Measurements from ENCODE around the gene RAB29. TPM values are rescaled to one million over a fixed set of nuclear protein-coding genes. Genes with fewer than 3 reads are reported as not detected.

RAB29 gene
- total and polyA plus RNA-seq, 2 donors, result 11.3 to 18.8 TPM

- no peak overlapping the region for H3K4me3 ChIP-seq (ENCODE audit: low read length in 2 of 2)
- 97% methylated on average over 10 of the region's 10 CpGs for WGBS
Observed at GRCh38 chr1:205787287-205787916, 12.1 kb upstream of the RAB29 start.

GRCh38 chr1:205786601-205787000, 11.3 kb upstream of the RAB29 start:
- H3K9me3 ChIP-seq (ENCODE audit: control insufficient read depth in 2 of 2, insufficient read depth in 1 of 2, low read length in 1 of 2), result no peaks in the 10 kb centered on the region
- no peaks in the 10 kb centered on the region for H3K27me3 ChIP-seq (ENCODE audit: control insufficient read depth in 2 of 2, insufficient read depth in 1 of 2, low read length in 1 of 2)
- H3K4me1 ChIP-seq (ENCODE audit: control insufficient read depth in 2 of 2, insufficient read depth in 2 of 2, low read length in 2 of 2), result no peaks in the 10 kb centered on the region
- WGBS, result 73% methylated on average over 4 of the region's 4 CpGs
- no peak overlapping the region for H3K27ac ChIP-seq (ENCODE audit: low read depth in 1 of 2, low read length in 1 of 2)
- H3K4me3 ChIP-seq (ENCODE audit: low read length in 2 of 2), result no peak overlapping the region
- peaks cover 0 to 3% of the 10 kb centered on the region in 2 donors for H3K36me3 ChIP-seq (ENCODE audit: control insufficient read depth in 2 of 2, insufficient read depth in 2 of 2, low read length in 1 of 2)
- DNase-seq (ENCODE audit: low read depth in 6 of 9, low spot score in 9 of 9), result no peak

More at GRCh38 chr1:205787287-205787916, 12.1 kb upstream of the RAB29 start:
- H3K27ac ChIP-seq (ENCODE audit: low read depth in 1 of 2, low read length in 1 of 2), result no peak overlapping the region
- DNase-seq (ENCODE audit: low read depth in 6 of 9, low spot score in 9 of 9), result no peak
- no peaks in the 10 kb centered on the region for H3K4me1 ChIP-seq (ENCODE audit: control insufficient read depth in 2 of 2, insufficient read depth in 2 of 2, low read length in 2 of 2)
- no peaks in the 10 kb centered on the region for H3K27me3 ChIP-seq (ENCODE audit: control insufficient read depth in 2 of 2, insufficient read depth in 1 of 2, low read length in 1 of 2)
- peaks cover 0 to 3% of the 10 kb centered on the region in 2 donors for H3K36me3 ChIP-seq (ENCODE audit: control insufficient read depth in 2 of 2, insufficient read depth in 2 of 2, low read length in 1 of 2)
- H3K9me3 ChIP-seq (ENCODE audit: control insufficient read depth in 2 of 2, insufficient read depth in 1 of 2, low read length in 1 of 2), result no peaks in the 10 kb centered on the region

- Histone ChIP-seq H3K4me3 (ENCODE audit: low read length in 2 of 2) (no peak overlapping the region), H3K27ac (ENCODE audit: low read depth in 1 of 2, low read length in 1 of 2) (no peak overlapping the region), H3K4me1 (ENCODE audit: control insufficient read depth in 2 of 2, insufficient read depth in 2 of 2, low read length in 2 of 2) (no peaks in the 10 kb centered on the region), H3K9me3 (ENCODE audit: control insufficient read depth in 2 of 2, insufficient read depth in 1 of 2, low read length in 1 of 2) (no peaks in the 10 kb centered on the region), H3K27me3 (ENCODE audit: control insufficient read depth in 2 of 2, insufficient read depth in 1 of 2, low read length in 1 of 2) (no peaks in the 10 kb centered on the region), H3K36me3 (ENCODE audit: control insufficient read depth in 2 of 2, insufficient read depth in 2 of 2, low read length in 1 of 2) (peaks cover 0 to 3% of the 10 kb centered on the region in 2 donors)
- no peak for DNase-seq (ENCODE audit: low read depth in 6 of 9, low spot score in 9 of 9)
- WGBS, result 97% methylated on average over 9 of the region's 9 CpGs
Observed at GRCh38 chr1:205785446-205785845, 10.2 kb upstream of the RAB29 start.

GRCh38 chr1:205783904-205784303, 8.6 kb upstream of the RAB29 start:
- no peaks in the 10 kb centered on the region for H3K9me3 ChIP-seq (ENCODE audit: control insufficient read depth in 2 of 2, insufficient read depth in 1 of 2, low read length in 1 of 2)
- no peaks in the 10 kb centered on the region for H3K27me3 ChIP-seq (ENCODE audit: control insufficient read depth in 2 of 2, insufficient read depth in 1 of 2, low read length in 1 of 2)
- H3K36me3 ChIP-seq (ENCODE audit: control insufficient read depth in 2 of 2, insufficient read depth in 2 of 2, low read length in 1 of 2), result no peaks in the 10 kb centered on the region
- H3K4me3 ChIP-seq (ENCODE audit: low read length in 2 of 2), result no peak overlapping the region
- DNase-seq (ENCODE audit: low read depth in 6 of 9, low spot score in 9 of 9), result no peak
- 95% methylated on average over 4 of the region's 4 CpGs for WGBS
- H3K4me1 ChIP-seq (ENCODE audit: control insufficient read depth in 2 of 2, insufficient read depth in 2 of 2, low read length in 2 of 2), result no peaks in the 10 kb centered on the region
- no peak overlapping the region for H3K27ac ChIP-seq (ENCODE audit: low read depth in 1 of 2, low read length in 1 of 2)

- Histone ChIP-seq H3K4me1 (ENCODE audit: control insufficient read depth in 2 of 2, insufficient read depth in 2 of 2, low read length in 2 of 2) (no peaks in the 10 kb centered on the region), H3K27me3 (ENCODE audit: control insufficient read depth in 2 of 2, insufficient read depth in 1 of 2, low read length in 1 of 2) (no peaks in the 10 kb centered on the region), H3K36me3 (ENCODE audit: control insufficient read depth in 2 of 2, insufficient read depth in 2 of 2, low read length in 1 of 2) (no peaks in the 10 kb centered on the region), H3K27ac (ENCODE audit: low read depth in 1 of 2, low read length in 1 of 2) (no peak overlapping the region), H3K9me3 (ENCODE audit: control insufficient read depth in 2 of 2, insufficient read depth in 1 of 2, low read length in 1 of 2) (no peaks in the 10 kb centered on the region), H3K4me3 (ENCODE audit: low read length in 2 of 2) (no peak overlapping the region)
- DNase-seq (ENCODE audit: low read depth in 6 of 9, low spot score in 9 of 9), result no peak
Observed at GRCh38 chr1:205783433-205783795, 8.1 kb upstream of the RAB29 start.

- H3K4me3 ChIP-seq (ENCODE audit: low read length in 2 of 2), result no peak overlapping the region
- DNase-seq (ENCODE audit: low read depth in 6 of 9, low spot score in 9 of 9), result peak in 2 of 9 donors; percentile 7 to 37
- 79% methylated on average over 4 of the region's 4 CpGs for WGBS
- H3K27me3 ChIP-seq (ENCODE audit: control insufficient read depth in 2 of 2, insufficient read depth in 1 of 2, low read length in 1 of 2), result no peaks in the 10 kb centered on the region
- H3K4me1 ChIP-seq (ENCODE audit: control insufficient read depth in 2 of 2, insufficient read depth in 2 of 2, low read length in 2 of 2), result no peaks in the 10 kb centered on the region
- H3K9me3 ChIP-seq (ENCODE audit: control insufficient read depth in 2 of 2, insufficient read depth in 1 of 2, low read length in 1 of 2), result no peaks in the 10 kb centered on the region
- no peaks in the 10 kb centered on the region for H3K36me3 ChIP-seq (ENCODE audit: control insufficient read depth in 2 of 2, insufficient read depth in 2 of 2, low read length in 1 of 2)
- no peak overlapping the region for H3K27ac ChIP-seq (ENCODE audit: low read depth in 1 of 2, low read length in 1 of 2)
Observed at GRCh38 chr1:205782627-205783432, 7.5 kb upstream of the RAB29 start.

- H3K36me3 ChIP-seq (ENCODE audit: control insufficient read depth in 2 of 2, insufficient read depth in 2 of 2, low read length in 1 of 2), result no peaks in the 10 kb centered on the region
- H3K4me3 ChIP-seq (ENCODE audit: low read length in 2 of 2), result no peak overlapping the region
- peaks cover 2 to 4% of the 10 kb centered on the region in 2 donors for H3K4me1 ChIP-seq (ENCODE audit: control insufficient read depth in 2 of 2, insufficient read depth in 2 of 2, low read length in 2 of 2)
- no peak overlapping the region for H3K27ac ChIP-seq (ENCODE audit: low read depth in 1 of 2, low read length in 1 of 2)
- no peaks in the 10 kb centered on the region for H3K9me3 ChIP-seq (ENCODE audit: control insufficient read depth in 2 of 2, insufficient read depth in 1 of 2, low read length in 1 of 2)
- DNase-seq (ENCODE audit: low read depth in 6 of 9, low spot score in 9 of 9), result no peak
- no peaks in the 10 kb centered on the region for H3K27me3 ChIP-seq (ENCODE audit: control insufficient read depth in 2 of 2, insufficient read depth in 1 of 2, low read length in 1 of 2)
- WGBS, result 95% methylated on average over 5 of the region's 5 CpGs
Observed at GRCh38 chr1:205780335-205780734, 5.1 kb upstream of the RAB29 start.

GRCh38 chr1:205777994-205778393, 2.7 kb upstream of the RAB29 start:
- H3K9me3 ChIP-seq (ENCODE audit: control insufficient read depth in 2 of 2, insufficient read depth in 1 of 2, low read length in 1 of 2), result no peaks in the 10 kb centered on the region
- DNase-seq (ENCODE audit: low read depth in 6 of 9, low spot score in 9 of 9), result no peak
- H3K36me3 ChIP-seq (ENCODE audit: control insufficient read depth in 2 of 2, insufficient read depth in 2 of 2, low read length in 1 of 2), result no peaks in the 10 kb centered on the region
- no peak overlapping the region for H3K4me3 ChIP-seq (ENCODE audit: low read length in 2 of 2)
- H3K27ac ChIP-seq (ENCODE audit: low read depth in 1 of 2, low read length in 1 of 2), result no peak overlapping the region
- WGBS, result 38% methylated on average over 2 of the region's 2 CpGs
- H3K4me1 ChIP-seq (ENCODE audit: control insufficient read depth in 2 of 2, insufficient read depth in 2 of 2, low read length in 2 of 2), result peaks cover 6 to 18% of the 10 kb centered on the region in 2 donors
- H3K27me3 ChIP-seq (ENCODE audit: control insufficient read depth in 2 of 2, insufficient read depth in 1 of 2, low read length in 1 of 2), result peaks cover 10 to 18% of the 10 kb centered on the region in 2 donors

GRCh38 chr1:205775717-205776056, 405 bp upstream of the RAB29 start:
- Histone ChIP-seq H3K9me3 (ENCODE audit: control insufficient read depth in 2 of 2, insufficient read depth in 1 of 2, low read length in 1 of 2) (no peaks in the 10 kb centered on the region), H3K27ac (ENCODE audit: low read depth in 1 of 2, low read length in 1 of 2) (no peak overlapping the region), H3K4me1 (ENCODE audit: control insufficient read depth in 2 of 2, insufficient read depth in 2 of 2, low read length in 2 of 2) (peaks cover 6 to 25% of the 10 kb centered on the region in 2 donors), H3K36me3 (ENCODE audit: control insufficient read depth in 2 of 2, insufficient read depth in 2 of 2, low read length in 1 of 2) (no peaks in the 10 kb centered on the region), H3K27me3 (ENCODE audit: control insufficient read depth in 2 of 2, insufficient read depth in 1 of 2, low read length in 1 of 2) (peaks cover 11 to 20% of the 10 kb centered on the region in 2 donors), H3K4me3 (ENCODE audit: low read length in 2 of 2) (peak overlapping the region in 1 of 2 donors; percentile 57)
- DNase-seq (ENCODE audit: low read depth in 6 of 9, low spot score in 9 of 9), result no peak

All from thymus (tissue), 11 donors.